ENCODE data around the gene PAFAH2.

GRCh38 chr1:25922056-25922970, 75.5 kb downstream of the PAFAH2 start:
- no peak for TF ChIP-seq MAX (IDR thresholded peaks at IDR 0.05; ENCODE audit: low read depth)
- no peak for TF ChIP-seq CTCF (IDR thresholded peaks at IDR 0.05)
- no peak for TF ChIP-seq EP300 (IDR thresholded peaks at IDR 0.05; ENCODE audit: borderline replicate concordance in 1 of 2, low read depth in 1 of 2, low read length in 1 of 2)
- no peak for TF ChIP-seq TCF12 (IDR thresholded peaks at IDR 0.05)
- TF ChIP-seq GATA2 (CRISPR knock-in tag; IDR thresholded peaks at IDR 0.05) = no peak
- TF ChIP-seq CHD2 (IDR thresholded peaks at IDR 0.05; ENCODE audit: low read length, partially characterized antibody) = no peak
- no peak for TF ChIP-seq POLR2AphosphoS5 (IDR thresholded peaks at IDR 0.05; ENCODE audit: low read depth, low read length)
- TF ChIP-seq GABPA (IDR thresholded peaks at IDR 0.05; ENCODE audit: low read depth) = no peak
- no peak for TF ChIP-seq NRF1 (IDR thresholded peaks at IDR 0.05; ENCODE audit: low read depth, low read length)
- TF ChIP-seq RCOR1 (IDR thresholded peaks at IDR 0.05; ENCODE audit: low read length) = no peak
- TF ChIP-seq JUND (IDR thresholded peaks at IDR 0.05) = no peak
- no peak for TF ChIP-seq RAD21 (IDR thresholded peaks at IDR 0.05; ENCODE audit: low read length)
- TF ChIP-seq RXRA (IDR thresholded peaks at IDR 0.05; ENCODE audit: borderline replicate concordance, low read depth) = no peak

Measured in SK-N-SH (cell line).